Astrocyte (in vitro differentiated cells and primary cell): ENCODE results near the gene MROH7. TPM values are rescaled to one million over a fixed set of nuclear protein-coding genes. Genes with fewer than 3 reads are reported as not detected.

Experiments
- DNase-seq: peaks from one replicate; pipeline ENCODE4 v3.0.0-alpha.2; 2010; ENCODE audit warnings: low read depth
- FAIRE-seq: peaks from 2 replicates; lab custom pipeline; 2011; peaks lifted over from hg19 to GRCh38; lab: Jason Lieb, UNC
- H2AFZ ChIP-seq: 2 replicates; pipeline ENCODE4 v1.6.0; 2012; ENCODE audit warnings: low read depth, low read length, inconsistent platforms
- H3K27ac ChIP-seq: 2 replicates; pipeline ENCODE4 v1.5.1; 2011; ENCODE audit warnings: low read depth, low read length, inconsistent platforms
- H3K27me3 ChIP-seq: 2 replicates; pipeline ENCODE4 v1.6.0; 2011; ENCODE audit warnings: low read length, inconsistent platforms; ENCODE audit not compliant: insufficient read depth
- H3K36me3 ChIP-seq: 2 replicates; pipeline ENCODE4 v1.5.1; 2011; ENCODE audit warnings: low read length, inconsistent platforms; ENCODE audit not compliant: insufficient read depth
- H3K4me1 ChIP-seq: 2 replicates; pipeline ENCODE4 v1.5.1; 2011; ENCODE audit warnings: low read length, inconsistent platforms; ENCODE audit not compliant: insufficient read depth
- H3K4me2 ChIP-seq: 2 replicates; pipeline ENCODE4 v1.6.0; 2012; ENCODE audit warnings: low read length, inconsistent platforms
- H3K4me3 ChIP-seq: 2 replicates; pipeline ENCODE4 v1.5.1; 2011; ENCODE audit warnings: low read depth, mild to moderate bottlenecking, low read length, inconsistent platforms; ENCODE audit not compliant: insufficient read depth
- H3K79me2 ChIP-seq: 2 replicates; pipeline ENCODE4 v1.6.0; 2012; ENCODE audit warnings: mild to moderate bottlenecking, low read length, inconsistent platforms; ENCODE audit not compliant: insufficient read depth
- H3K9ac ChIP-seq: 2 replicates; pipeline ENCODE4 v1.6.0; 2012; ENCODE audit warnings: mild to moderate bottlenecking, low read length, inconsistent platforms
- H3K9me3 ChIP-seq: 2 replicates; pipeline ENCODE4 v1.5.1; 2012; ENCODE audit warnings: low read depth, mild to moderate bottlenecking, low read length, inconsistent platforms; ENCODE audit not compliant: insufficient read depth
- H4K20me1 ChIP-seq: 2 replicates; pipeline ENCODE4 v1.6.0; 2012; ENCODE audit warnings: low read length, inconsistent platforms; ENCODE audit not compliant: insufficient read depth
- H3K27ac Mint-ChIP-seq: one replicate; pipeline ENCODE4 v1.8.0; 2021; ENCODE audit warnings: mild to moderate bottlenecking, mixed read lengths; ENCODE audit not compliant: unreplicated experiment
- H3K27me3 Mint-ChIP-seq: one replicate; pipeline ENCODE4 v1.8.0; 2021; ENCODE audit warnings: low read depth, mixed read lengths; ENCODE audit not compliant: unreplicated experiment
- H3K36me3 Mint-ChIP-seq: one replicate; pipeline ENCODE4 v1.8.0; 2021; ENCODE audit warnings: low read depth, mixed read lengths; ENCODE audit not compliant: unreplicated experiment
- H3K4me1 Mint-ChIP-seq: one replicate; pipeline ENCODE4 v1.8.0; 2021; ENCODE audit warnings: low read depth, mixed read lengths; ENCODE audit not compliant: unreplicated experiment
- H3K4me3 Mint-ChIP-seq: one replicate; pipeline ENCODE4 v1.8.0; 2021; ENCODE audit warnings: mild to moderate bottlenecking, moderate library complexity, mixed read lengths; ENCODE audit not compliant: unreplicated experiment
- H3K9me3 Mint-ChIP-seq: one replicate; pipeline ENCODE4 v1.8.0; 2021; ENCODE audit warnings: mild to moderate bottlenecking, mixed read lengths; ENCODE audit not compliant: unreplicated experiment
- EZH2 ChIP-seq: IDR thresholded peaks from 2 replicates; pipeline ENCODE4 v1.6.1; 2012; ENCODE audit warnings: mild to moderate bottlenecking, low read length, inconsistent platforms; ENCODE audit not compliant: insufficient read depth
- total RNA-seq: library from RNA; stranded (reverse); gene quantifications from 2 replicates; pipeline ENCODE4 v1.2.1, GENCODE V29; 2021
- TF ChIP-seq, protein P1 (sequence below): IDR thresholded peaks from 2 replicates; pipeline ENCODE4 v1.5.1; 2011; ENCODE audit warnings: low read depth, mild to moderate bottlenecking, inconsistent platforms, low read length, moderate library complexity; ENCODE audit not compliant: insufficient read depth

MROH7 gene
- total RNA-seq, 1 donor from 2014 or later: not detected

DNA sequence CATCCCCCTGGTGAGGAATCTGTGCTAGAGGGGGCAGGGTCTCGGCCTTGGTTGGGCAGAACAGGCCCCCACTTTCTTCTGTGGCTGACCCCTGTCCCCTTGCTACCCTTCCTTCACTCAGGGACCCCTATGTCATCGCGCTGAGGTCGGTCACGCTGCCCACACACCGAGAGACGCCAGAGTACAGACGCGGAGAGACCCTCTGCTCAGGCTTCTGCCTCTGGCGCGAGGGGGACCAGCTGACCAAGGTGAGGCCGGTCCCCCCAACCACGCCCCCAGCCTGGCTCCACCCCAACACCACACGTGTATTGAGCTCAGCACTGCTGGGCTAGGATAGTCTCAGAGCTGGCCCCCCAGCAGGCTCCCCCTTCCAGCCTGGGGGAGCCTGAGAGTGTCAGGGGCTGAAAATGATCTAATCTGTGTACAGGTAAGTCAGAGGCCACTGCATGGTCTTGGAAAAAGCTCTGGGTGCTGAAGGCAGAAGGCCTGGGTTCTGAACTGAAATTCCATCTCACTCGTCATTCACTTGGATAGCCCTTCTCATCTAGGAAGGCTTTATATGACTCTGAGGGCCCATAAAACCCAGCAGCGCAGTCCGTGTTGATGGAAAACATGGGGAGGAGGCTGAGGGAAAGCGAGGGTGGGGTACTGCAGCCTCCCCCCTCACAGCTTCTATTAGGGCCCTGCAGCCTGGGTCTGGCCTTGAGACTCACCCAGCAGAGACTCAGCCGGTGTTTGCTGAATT, 33.6 kb upstream of the MROH7 start:
- H3K9me3 Mint-ChIP-seq: no peaks in the 10 kb centered on the region
- Histone ChIP-seq H3K27me3 (no peaks in the 10 kb centered on the region), H3K36me3 (no peaks in the 10 kb centered on the region), H2AFZ (no peak overlapping the region), H3K9ac (no peak overlapping the region), H3K9me3 (no peaks in the 10 kb centered on the region), H3K4me3 (no peak overlapping the region), H3K4me1 (no peaks in the 10 kb centered on the region), H3K27ac (no peak overlapping the region), H4K20me1 (no peaks in the 10 kb centered on the region), H3K4me2 (no peak overlapping the region), H3K79me2 (no peaks in the 10 kb centered on the region)
- TF ChIP-seq EZH2: no peak
- TF ChIP-seq, protein P1, sequence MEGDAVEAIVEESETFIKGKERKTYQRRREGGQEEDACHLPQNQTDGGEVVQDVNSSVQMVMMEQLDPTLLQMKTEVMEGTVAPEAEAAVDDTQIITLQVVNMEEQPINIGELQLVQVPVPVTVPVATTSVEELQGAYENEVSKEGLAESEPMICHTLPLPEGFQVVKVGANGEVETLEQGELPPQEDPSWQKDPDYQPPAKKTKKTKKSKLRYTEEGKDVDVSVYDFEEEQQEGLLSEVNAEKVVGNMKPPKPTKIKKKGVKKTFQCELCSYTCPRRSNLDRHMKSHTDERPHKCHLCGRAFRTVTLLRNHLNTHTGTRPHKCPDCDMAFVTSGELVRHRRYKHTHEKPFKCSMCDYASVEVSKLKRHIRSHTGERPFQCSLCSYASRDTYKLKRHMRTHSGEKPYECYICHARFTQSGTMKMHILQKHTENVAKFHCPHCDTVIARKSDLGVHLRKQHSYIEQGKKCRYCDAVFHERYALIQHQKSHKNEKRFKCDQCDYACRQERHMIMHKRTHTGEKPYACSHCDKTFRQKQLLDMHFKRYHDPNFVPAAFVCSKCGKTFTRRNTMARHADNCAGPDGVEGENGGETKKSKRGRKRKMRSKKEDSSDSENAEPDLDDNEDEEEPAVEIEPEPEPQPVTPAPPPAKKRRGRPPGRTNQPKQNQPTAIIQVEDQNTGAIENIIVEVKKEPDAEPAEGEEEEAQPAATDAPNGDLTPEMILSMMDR: no peak
- DNase-seq (no peak), FAIRE-seq (no peak)
- peaks cover 7% of the 10 kb centered on the region for H3K4me1 Mint-ChIP-seq
- H3K36me3 Mint-ChIP-seq: peaks cover 4% of the 10 kb centered on the region
- peaks cover 14% of the 10 kb centered on the region for H3K27me3 Mint-ChIP-seq
- H3K4me3 Mint-ChIP-seq: no peak overlapping the region
- H3K27ac Mint-ChIP-seq: no peak overlapping the region

DNA sequence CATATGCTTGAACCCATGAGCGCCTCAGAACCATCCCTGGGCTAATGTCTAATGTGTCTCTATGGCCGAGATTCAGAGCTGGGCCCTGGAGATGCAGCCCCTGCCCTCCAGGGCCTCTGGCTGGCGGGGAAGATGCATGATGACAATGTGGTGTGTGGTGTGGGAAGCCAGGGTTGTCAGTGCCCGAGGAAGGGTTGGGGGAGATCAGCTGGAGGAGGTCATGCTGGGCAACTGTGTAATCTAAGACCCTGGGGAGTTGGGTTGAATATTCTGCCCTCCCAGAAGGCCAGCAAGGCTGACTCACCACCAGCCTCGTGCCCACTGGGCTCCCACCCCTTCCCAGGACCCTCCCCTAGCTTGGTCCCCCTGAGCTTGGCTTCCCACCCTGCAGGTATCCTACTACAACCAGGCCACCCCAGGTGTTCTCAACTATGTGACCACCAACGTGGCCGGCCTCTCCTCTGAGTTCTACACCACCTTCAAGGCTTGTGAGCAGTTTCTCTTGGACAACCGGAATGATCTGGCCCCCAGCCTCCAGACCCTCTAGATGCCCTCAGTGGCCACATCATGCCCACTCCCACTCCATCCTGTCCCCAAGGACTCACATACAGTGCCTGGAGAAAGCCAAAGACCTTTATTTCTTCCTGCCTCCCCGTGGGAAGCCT, 32.9 kb upstream of the MROH7 start:
- H3K4me1 Mint-ChIP-seq: peaks cover 7% of the 10 kb centered on the region
- no peak overlapping the region for H3K4me3 Mint-ChIP-seq
- DNase-seq: no peak
- Histone ChIP-seq H3K9ac (no peak overlapping the region), H4K20me1 (no peaks in the 10 kb centered on the region), H3K4me3 (no peak overlapping the region), H3K9me3 (no peaks in the 10 kb centered on the region), H3K4me1 (no peaks in the 10 kb centered on the region), H3K79me2 (no peaks in the 10 kb centered on the region), H3K36me3 (no peaks in the 10 kb centered on the region), H3K27me3 (no peaks in the 10 kb centered on the region), H3K4me2 (no peak overlapping the region), H3K27ac (no peak overlapping the region), H2AFZ (no peak overlapping the region)
- peaks cover 14% of the 10 kb centered on the region for H3K27me3 Mint-ChIP-seq
- peaks cover 4% of the 10 kb centered on the region for H3K36me3 Mint-ChIP-seq
- no peaks in the 10 kb centered on the region for H3K9me3 Mint-ChIP-seq
- no peak for FAIRE-seq
- no peak overlapping the region for H3K27ac Mint-ChIP-seq
- TF ChIP-seq, protein P1: no peak
- no peak for TF ChIP-seq EZH2
